ENCODE data around the gene EBF3.

Gene EBF3

DNA sequence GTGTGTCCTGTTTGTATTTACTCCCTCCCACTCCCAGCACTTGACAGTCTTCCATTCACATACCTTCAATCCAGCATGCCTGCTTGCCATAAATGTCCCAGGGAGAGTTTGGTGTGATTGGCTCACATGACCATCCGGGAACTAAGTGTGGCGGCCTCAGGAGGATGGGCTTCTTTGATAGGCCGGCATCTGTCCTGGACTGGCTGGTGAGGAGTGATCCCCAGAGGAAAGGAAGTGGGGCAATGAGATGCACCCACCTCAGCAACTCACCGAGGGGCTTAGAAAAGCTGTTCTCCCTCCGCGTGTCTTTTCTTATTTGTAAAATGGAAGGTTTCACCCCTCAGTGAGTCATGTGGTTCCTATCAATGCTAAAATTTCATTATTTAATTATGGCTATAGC, 14.9 kb upstream of the EBF3 start:
- no peak for DNase-seq (ENCODE audit: low read depth in 2 of 2)
- TF ChIP-seq, protein P1, sequence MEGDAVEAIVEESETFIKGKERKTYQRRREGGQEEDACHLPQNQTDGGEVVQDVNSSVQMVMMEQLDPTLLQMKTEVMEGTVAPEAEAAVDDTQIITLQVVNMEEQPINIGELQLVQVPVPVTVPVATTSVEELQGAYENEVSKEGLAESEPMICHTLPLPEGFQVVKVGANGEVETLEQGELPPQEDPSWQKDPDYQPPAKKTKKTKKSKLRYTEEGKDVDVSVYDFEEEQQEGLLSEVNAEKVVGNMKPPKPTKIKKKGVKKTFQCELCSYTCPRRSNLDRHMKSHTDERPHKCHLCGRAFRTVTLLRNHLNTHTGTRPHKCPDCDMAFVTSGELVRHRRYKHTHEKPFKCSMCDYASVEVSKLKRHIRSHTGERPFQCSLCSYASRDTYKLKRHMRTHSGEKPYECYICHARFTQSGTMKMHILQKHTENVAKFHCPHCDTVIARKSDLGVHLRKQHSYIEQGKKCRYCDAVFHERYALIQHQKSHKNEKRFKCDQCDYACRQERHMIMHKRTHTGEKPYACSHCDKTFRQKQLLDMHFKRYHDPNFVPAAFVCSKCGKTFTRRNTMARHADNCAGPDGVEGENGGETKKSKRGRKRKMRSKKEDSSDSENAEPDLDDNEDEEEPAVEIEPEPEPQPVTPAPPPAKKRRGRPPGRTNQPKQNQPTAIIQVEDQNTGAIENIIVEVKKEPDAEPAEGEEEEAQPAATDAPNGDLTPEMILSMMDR (IDR thresholded peaks at IDR 0.05; ENCODE audit: low read depth, low read length): no peak
- no peak overlapping the region for H3K4me3 ChIP-seq (replicated peaks in 1 of 2; ENCODE audit: low read depth in 2 of 2, low read length in 2 of 2)

DNA sequence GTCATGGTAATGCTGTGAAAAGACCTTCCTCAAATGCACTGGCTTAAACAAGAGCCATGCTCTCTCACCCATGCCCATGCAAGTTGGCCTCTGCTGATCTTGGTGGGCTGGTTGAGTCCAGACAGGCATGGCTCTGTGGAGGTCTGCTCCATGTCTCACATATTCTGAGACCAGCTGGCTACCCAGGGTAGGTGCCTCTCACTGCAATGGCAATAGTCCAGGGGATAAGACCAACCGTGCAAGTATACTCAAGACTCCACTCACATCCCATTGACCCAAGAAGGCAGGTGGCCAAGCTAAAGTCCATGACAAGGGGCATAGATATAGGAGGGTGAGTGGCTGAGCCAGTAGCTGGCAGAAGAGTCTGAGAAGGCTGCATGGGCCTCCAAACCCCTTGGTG, 14.2 kb upstream of the EBF3 start:
- TF ChIP-seq, protein P1 (IDR thresholded peaks at IDR 0.05; ENCODE audit: low read depth, low read length): no peak
- H3K4me3 ChIP-seq (replicated peaks in 1 of 2; ENCODE audit: low read depth in 2 of 2, low read length in 2 of 2): no peak overlapping the region
- DNase-seq (ENCODE audit: low read depth in 2 of 2): no peak

DNA sequence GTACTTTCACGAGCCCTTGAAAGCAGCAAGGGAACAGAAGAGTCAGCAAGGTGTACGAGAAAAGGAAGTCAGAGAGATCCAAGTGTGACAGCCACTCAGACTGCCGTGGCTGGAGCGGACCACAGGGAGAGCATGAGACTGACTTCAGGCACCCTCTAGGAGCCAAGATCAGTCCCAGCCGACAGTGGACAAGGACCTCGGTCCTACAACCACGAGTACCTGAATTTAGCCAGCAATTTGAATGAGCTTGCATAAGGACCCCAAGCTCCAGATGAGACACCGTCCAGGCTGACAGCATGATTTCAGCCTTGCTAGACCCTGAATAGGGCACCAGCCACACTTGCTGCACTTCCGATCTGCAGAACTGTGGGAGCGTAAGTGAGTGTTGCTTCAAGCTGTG, 13.7 kb upstream of the EBF3 start:
- no peak for DNase-seq (ENCODE audit: low read depth in 2 of 2)
- TF ChIP-seq, protein P1 (IDR thresholded peaks at IDR 0.05; ENCODE audit: low read depth, low read length): no peak
- no peak overlapping the region for H3K4me3 ChIP-seq (replicated peaks in 1 of 2; ENCODE audit: low read depth in 2 of 2, low read length in 2 of 2)

DNA sequence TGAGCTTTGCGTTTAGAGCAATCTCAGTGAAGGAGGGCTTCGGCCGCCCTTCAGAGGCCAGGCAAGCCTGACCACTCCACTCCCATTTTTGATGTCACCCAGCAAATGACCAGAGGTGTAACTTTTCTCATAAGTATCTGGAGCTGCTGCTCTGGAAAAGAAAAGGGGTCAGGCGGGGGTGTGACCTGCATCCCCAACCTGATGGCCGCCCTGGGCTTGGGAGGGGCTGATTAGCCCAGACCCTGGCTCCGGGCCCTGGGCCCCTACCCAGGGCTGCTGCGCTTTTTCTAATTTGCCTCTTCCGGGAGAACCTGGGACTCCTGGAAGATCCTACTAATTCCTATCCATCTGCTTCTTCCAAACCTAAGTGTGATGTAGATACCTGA, 9.6 kb upstream of the EBF3 start:
- H3K4me3 ChIP-seq (replicated peaks in 1 of 2; ENCODE audit: low read depth in 2 of 2, low read length in 2 of 2): no peak overlapping the region
- TF ChIP-seq, protein P1 (IDR thresholded peaks at IDR 0.05; ENCODE audit: low read depth, low read length): no peak

DNA sequence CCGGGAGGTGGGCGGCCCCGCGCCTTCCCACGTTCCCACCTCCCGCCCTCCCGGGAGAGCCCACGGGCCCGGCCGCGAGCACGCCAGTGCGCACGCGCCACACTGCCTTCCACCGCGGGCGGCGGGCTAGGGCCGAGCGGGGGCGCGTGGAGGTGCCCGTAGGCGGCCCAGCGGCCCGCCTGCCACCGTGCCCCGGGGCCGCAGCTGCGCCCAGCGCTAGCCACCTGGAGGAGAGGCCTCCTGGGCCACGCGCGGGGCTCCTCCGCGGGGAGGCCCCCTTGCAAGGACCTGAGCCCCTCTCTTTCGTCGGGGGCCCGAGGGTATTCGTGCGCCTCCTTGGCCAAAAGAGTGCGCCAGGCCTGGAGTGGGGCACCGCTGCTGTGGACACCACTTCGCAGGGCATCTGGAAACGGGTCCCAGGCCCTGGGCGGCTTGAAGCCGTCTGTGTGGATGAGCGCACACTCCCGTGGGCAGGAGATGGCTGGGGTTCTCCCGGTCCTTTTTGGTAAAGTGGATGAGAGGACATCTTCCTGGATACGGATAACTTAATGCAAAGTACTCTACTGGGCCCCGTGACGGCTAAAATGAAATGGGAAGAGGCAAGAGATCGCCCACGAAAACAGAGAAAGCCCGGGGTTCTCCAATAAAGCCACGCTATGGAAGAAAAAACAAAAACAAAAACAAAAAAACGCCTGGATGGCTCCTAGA, 9.0 kb upstream of the EBF3 start:
- TF ChIP-seq, protein P1 (IDR thresholded peaks at IDR 0.05; ENCODE audit: low read depth, low read length): no peak
- DNase-seq (ENCODE audit: low read depth in 2 of 2): no peak
- H3K4me3 ChIP-seq (replicated peaks in 1 of 2; ENCODE audit: low read depth in 2 of 2, low read length in 2 of 2): no peak overlapping the region

More for the DNA sequence above, 9.6 kb upstream of the EBF3 start:
- no peak for DNase-seq (ENCODE audit: low read depth in 2 of 2)

DNA sequence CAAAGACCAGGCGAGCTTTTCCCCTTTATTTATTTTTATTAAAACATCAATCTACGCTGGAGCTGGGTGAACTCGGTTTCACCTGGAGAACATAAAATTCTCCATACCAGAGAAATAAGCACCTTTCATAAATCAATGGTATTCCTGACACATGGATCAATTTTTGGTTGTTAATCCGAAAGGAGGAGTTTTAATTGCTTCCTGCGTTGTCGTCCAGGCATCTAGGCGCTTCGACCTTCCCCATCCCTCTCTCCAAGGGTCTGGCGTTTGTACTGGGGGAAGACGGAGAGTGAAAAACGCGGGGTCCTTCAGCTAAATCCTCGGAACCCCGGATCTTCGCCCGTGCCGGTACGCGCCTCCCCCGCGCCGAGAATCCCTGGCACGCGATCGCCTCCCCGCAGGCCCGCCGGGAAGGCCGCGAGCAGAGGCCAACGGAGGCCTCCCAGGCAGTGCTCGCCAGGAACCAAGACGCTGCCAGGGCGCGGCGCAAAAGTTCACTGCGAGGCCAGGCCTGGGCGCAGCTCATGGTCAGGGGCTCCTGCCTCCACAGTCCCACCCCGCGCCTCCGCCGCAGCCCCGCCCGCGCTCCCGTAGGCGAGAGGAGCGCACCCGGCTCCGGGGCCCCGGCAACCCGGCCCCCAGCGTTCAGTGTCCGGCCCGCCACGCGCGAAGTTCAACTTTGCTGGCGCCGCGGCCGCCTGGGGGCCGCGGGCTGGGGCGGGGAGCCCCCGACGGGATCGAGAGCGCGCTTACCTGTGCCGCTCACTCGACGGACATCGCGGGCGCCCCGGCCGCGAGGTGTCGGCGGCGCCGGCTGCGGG, 8.3 kb upstream of the EBF3 start:
- H3K4me3 ChIP-seq (replicated peaks in 1 of 2; ENCODE audit: low read depth in 2 of 2, low read length in 2 of 2): peak overlapping the region in 1 of 2 donors; percentile 7
- TF ChIP-seq, protein P1 (IDR thresholded peaks at IDR 0.05; ENCODE audit: low read depth, low read length): no peak

More for the DNA sequence above, 8.3 kb upstream of the EBF3 start:
- peak; percentile 14 to 39 for DNase-seq (ENCODE audit: low read depth in 2 of 2)

Data from cardiac fibroblast (primary cell).